D721Med (cell line): ENCODE measurements around the gene C1orf21.

Experiments used
- DNase-seq: peaks from one replicate; pipeline ENCODE4 v3.0.0; 2011; ENCODE audit warnings: low spot score; ENCODE audit not compliant: insufficient read length
- FAIRE-seq: peaks from 2 replicates; lab custom pipeline; 2011; peaks lifted over from hg19 to GRCh38; lab: Jason Lieb, UNC
- TF ChIP-seq, protein P1 (sequence below): IDR thresholded peaks from 2 replicates; pipeline ENCODE4 v1.5.1; 2012; ENCODE audit warnings: mild to moderate bottlenecking, control low read depth; ENCODE audit not compliant: insufficient read depth; ENCODE audit errors: missing control alignments

C1orf21 gene

DNA sequence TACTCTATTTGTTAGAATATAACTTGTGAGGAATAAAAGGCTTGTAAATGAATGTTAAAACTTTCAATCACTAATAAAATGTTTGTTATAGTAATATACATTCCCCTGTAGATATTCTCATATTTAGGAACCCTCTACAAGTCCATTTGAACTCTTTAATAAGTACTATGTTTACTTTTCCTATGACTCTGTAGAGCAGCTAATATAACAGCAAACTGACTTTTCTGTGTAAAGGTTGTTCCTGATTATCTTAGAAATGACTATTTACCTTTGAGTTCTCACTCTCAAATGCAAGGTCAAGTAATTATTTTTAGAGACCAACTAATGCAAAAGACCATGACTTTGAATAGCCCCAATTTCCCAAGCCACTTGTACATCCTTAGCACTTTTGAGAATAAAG lies 130.3 kb downstream of the C1orf21 start:
- TF ChIP-seq, protein P1, sequence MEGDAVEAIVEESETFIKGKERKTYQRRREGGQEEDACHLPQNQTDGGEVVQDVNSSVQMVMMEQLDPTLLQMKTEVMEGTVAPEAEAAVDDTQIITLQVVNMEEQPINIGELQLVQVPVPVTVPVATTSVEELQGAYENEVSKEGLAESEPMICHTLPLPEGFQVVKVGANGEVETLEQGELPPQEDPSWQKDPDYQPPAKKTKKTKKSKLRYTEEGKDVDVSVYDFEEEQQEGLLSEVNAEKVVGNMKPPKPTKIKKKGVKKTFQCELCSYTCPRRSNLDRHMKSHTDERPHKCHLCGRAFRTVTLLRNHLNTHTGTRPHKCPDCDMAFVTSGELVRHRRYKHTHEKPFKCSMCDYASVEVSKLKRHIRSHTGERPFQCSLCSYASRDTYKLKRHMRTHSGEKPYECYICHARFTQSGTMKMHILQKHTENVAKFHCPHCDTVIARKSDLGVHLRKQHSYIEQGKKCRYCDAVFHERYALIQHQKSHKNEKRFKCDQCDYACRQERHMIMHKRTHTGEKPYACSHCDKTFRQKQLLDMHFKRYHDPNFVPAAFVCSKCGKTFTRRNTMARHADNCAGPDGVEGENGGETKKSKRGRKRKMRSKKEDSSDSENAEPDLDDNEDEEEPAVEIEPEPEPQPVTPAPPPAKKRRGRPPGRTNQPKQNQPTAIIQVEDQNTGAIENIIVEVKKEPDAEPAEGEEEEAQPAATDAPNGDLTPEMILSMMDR: no peak
- DNase-seq: no peak
- no peak for FAIRE-seq

DNA sequence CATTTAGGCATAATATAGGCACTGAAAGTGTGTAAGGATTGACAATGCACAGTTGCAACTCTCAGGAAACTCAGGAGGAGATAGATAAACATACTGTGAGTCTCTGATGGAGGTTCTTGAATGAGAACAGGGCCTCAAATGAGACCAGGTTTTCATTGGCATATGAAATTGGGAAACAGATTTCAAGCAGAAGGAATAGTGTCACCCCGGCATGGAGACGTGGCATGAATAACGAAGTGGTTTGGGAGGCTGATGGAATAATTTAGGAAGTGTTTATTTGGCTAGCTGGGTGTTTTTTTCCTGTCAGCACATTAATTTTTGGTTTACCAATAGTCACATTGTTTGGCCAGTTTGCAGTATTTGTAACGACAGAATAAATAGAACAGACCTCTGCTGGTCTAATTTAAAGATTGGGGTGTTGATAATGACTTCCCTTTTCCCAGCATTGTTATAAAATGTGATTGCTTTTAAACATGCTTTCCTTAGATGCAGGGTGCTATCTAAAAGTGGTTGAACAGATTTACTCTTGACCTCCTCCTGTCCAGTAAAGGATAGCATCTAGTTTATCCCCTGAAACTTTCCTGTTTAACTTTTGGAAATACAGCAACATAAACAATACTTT lies 132.0 kb downstream of the C1orf21 start:
- TF ChIP-seq, protein P1: no peak
- no peak for DNase-seq
- peak; percentile 79 for FAIRE-seq

DNA sequence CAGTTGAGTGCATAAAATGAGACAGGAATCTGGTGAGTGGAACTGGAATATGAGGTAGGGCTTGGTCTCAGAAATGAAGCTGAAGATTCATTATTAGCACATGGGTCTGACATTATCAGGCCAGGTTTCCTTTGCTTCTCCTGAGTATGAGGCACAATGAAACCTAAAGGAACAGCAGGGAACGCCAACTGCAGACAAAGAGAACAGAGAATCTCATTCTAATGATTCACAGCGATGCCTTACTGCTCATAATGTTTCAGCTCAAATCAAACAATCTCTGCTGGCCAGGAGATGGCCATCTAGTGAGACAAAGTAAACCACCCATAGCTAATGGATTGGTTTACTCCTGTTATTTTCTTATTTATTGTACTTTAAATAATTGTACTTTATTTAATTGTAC lies 133.5 kb downstream of the C1orf21 start:
- FAIRE-seq (no peak), DNase-seq (no peak)

DNA sequence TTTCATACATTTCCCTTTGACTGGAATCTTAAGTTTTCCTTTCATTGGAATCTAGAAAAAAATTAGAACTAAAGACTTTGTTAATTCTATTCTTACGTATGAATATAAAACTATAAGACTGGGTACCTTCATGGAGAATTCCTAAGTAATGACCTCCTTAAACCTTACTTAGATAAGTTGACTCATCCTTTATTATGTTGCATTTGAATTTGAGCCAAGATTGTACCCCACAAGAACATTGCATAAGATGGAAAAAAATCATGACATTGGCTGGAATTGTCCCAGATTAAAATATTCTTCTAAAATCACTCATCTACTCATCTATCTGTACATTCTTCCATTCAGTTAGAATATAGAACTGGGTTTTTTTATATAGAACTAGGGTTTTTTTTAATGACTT lies 137.4 kb downstream of the C1orf21 start:
- FAIRE-seq (peak; percentile 75), DNase-seq (no peak)
- TF ChIP-seq, protein P1: no peak

More for the DNA sequence above, 133.5 kb downstream of the C1orf21 start:
- TF ChIP-seq, protein P1: no peak

DNA sequence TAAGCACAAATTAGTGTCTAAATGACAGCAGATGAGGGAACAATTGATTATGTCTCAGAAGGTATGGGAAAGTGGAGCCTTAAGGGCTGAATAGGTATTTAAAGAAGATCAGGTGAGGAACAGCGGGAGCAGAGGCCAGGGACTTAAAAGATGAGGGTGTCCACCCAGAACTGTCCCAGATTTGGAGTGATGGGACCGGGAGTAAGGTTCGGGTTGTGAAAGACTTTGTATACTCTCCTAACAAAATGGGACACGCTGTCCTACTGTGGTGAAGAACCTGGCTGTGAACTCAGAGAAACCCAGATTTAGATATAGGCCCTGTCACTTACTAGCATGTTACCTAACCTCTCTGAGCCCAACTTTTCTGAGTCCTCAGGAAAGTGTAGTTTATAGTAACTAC lies 140.6 kb downstream of the C1orf21 start:
- FAIRE-seq: no peak
- DNase-seq: no peak
- TF ChIP-seq, protein P1: no peak

DNA sequence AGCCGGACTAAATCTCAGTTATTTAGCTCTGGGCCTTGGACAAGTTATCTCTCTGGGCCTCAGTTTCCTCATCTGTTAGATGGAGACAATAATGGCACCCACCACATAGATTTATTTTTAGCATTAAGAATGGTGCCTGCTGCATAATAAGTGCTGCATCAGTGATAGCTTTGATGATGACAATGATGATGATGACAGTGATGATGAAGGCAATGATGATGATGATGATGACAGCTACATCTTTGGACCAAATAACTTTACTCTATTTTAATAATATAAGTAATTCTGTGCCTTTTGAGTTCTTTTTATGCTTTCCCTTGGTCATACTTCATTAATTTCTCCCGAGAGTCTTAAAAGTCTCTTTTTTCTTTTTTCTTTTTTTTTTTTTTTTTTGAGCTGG lies 143.4 kb downstream of the C1orf21 start:
- TF ChIP-seq, protein P1: no peak
- no peak for DNase-seq
- no peak for FAIRE-seq

DNA sequence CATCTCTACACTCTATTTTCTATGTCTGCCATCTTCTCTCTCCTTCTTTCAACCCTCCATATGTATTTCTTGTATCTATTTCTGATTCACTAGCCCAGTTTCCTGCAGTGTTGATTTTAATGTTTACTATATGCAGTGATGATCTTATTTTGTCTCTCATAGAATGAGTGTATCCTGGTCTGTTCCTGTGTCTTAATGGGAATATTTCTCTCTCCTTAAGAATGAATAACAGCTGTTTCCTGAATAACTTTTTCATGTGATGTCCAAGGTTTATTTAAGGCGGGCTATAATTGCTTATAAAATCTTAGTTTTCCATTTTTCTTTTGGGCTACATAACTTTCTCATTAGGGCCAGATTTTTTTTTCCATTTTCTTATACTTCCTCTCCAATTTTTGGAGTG lies 144.5 kb downstream of the C1orf21 start:
- FAIRE-seq: no peak
- TF ChIP-seq, protein P1: no peak

More for the DNA sequence above, 144.5 kb downstream of the C1orf21 start:
- no peak for DNase-seq
